Mesenchymal stem cell (in vitro differentiated cells and primary cell): ENCODE data around the gene SERBP1.

Source experiments
- DNase-seq: peaks from one replicate; pipeline ENCODE4 v3.0.0-alpha.2; 2013
- H2AFZ ChIP-seq: one replicate; pipeline ENCODE4 v1.6.1; 2013; ENCODE audit warnings: low read depth, mild to moderate bottlenecking, control low read depth, inconsistent platforms, low read length, moderate library complexity
- H2AK5ac ChIP-seq: 2 replicates; pipeline ENCODE4 v1.6.1; 2013; ENCODE audit warnings: low read length, moderate library complexity, mild to moderate bottlenecking, inconsistent platforms; ENCODE audit not compliant: severe bottlenecking
- H2BK120ac ChIP-seq: one replicate; pipeline ENCODE4 v1.6.1; 2013; ENCODE audit warnings: low read depth, mild to moderate bottlenecking, inconsistent platforms, low read length, moderate library complexity
- H2BK12ac ChIP-seq, 2 experiments: one replicate each; pipeline ENCODE4 v1.6.1; 2013; ENCODE audit warnings: inconsistent platforms in 2 of 2, low read length in 2 of 2, mild to moderate bottlenecking in 2 of 2, moderate library complexity in 2 of 2, control low read depth in 1 of 2
- H2BK15ac ChIP-seq: one replicate; pipeline ENCODE4 v1.6.1; 2013; ENCODE audit warnings: mild to moderate bottlenecking, low read depth, inconsistent platforms; ENCODE audit not compliant: poor library complexity, severe bottlenecking
- H2BK5ac ChIP-seq: 2 replicates; pipeline ENCODE4 v1.6.1; 2013; ENCODE audit warnings: low read depth, mild to moderate bottlenecking, low read length, control low read depth, inconsistent platforms; ENCODE audit not compliant: poor library complexity, severe bottlenecking
- H3K14ac ChIP-seq, 2 experiments: one replicate each; pipeline ENCODE4 v1.6.1; 2013; ENCODE audit warnings: inconsistent platforms in 2 of 2, low read length in 2 of 2, control low read depth in 1 of 2, mild to moderate bottlenecking in 1 of 2, moderate library complexity in 1 of 2
- H3K18ac ChIP-seq, 2 experiments: one replicate each; pipeline ENCODE4 v1.6.1; 2013; ENCODE audit warnings: inconsistent platforms in 2 of 2, low read length in 2 of 2, control low read depth in 1 of 2, low read depth in 1 of 2, mild to moderate bottlenecking in 1 of 2
- H3K23ac ChIP-seq, 2 experiments: one replicate each; pipeline ENCODE4 v1.6.1; 2013; ENCODE audit warnings: inconsistent platforms in 2 of 2, low read length in 2 of 2, mild to moderate bottlenecking in 2 of 2, moderate library complexity in 2 of 2, control low read depth in 1 of 2
- H3K27ac ChIP-seq: 2 replicates; pipeline ENCODE4 v1.5.1; 2013; ENCODE audit warnings: mild to moderate bottlenecking, moderate library complexity, low read length, control low read depth, inconsistent platforms; ENCODE audit not compliant: poor library complexity, severe bottlenecking
- H3K27me3 ChIP-seq, 2 experiments: 2 replicates each; pipeline versions ENCODE4 v1.6.1 to v1.7.0; 2013; ENCODE audit warnings: low read length in 2 of 2, mild to moderate bottlenecking in 2 of 2, moderate library complexity in 2 of 2, control low read depth in 1 of 2, inconsistent platforms in 1 of 2; ENCODE audit not compliant: control insufficient read depth in 1 of 2, insufficient read depth in 1 of 2
- H3K36me3 ChIP-seq, 2 experiments: 2 replicates each; pipeline versions ENCODE4 v1.6.1 to v1.7.0; 2013; ENCODE audit warnings: low read length in 2 of 2, control low read depth in 1 of 2, inconsistent platforms in 1 of 2, low read depth in 1 of 2, mild to moderate bottlenecking in 1 of 2; ENCODE audit not compliant: insufficient read depth in 2 of 2, control insufficient read depth in 1 of 2
- H3K4ac ChIP-seq, 2 experiments: one replicate each; pipeline ENCODE4 v1.6.1; 2013; ENCODE audit warnings: inconsistent platforms in 2 of 2, low read length in 2 of 2, mild to moderate bottlenecking in 2 of 2, moderate library complexity in 2 of 2, control low read depth in 1 of 2, low read depth in 1 of 2
- H3K4me1 ChIP-seq: 2 replicates; pipeline ENCODE4 v1.6.1; 2013; ENCODE audit warnings: low read depth, low read length, control low read depth; ENCODE audit not compliant: control insufficient read depth, insufficient read depth
- H3K4me2 ChIP-seq: 2 replicates; pipeline ENCODE4 v1.6.1; 2013; ENCODE audit warnings: low read length, mild to moderate bottlenecking, inconsistent platforms; ENCODE audit not compliant: poor library complexity, severe bottlenecking
- H3K4me3 ChIP-seq, 2 experiments: 2 replicates each; pipeline versions ENCODE4 v1.5.1 to v1.7.0; 2013; ENCODE audit warnings: low read length in 2 of 2, mild to moderate bottlenecking in 2 of 2, control low read depth in 1 of 2, low read depth in 1 of 2; ENCODE audit not compliant: insufficient read depth in 1 of 2
- H3K79me1 ChIP-seq: replicated peaks from 2 replicates; pipeline ENCODE4 v1.6.1; 2013; ENCODE audit warnings: mild to moderate bottlenecking, control low read depth, low read length, inconsistent platforms; ENCODE audit not compliant: poor library complexity, severe bottlenecking
- H3K9ac ChIP-seq: 2 replicates; pipeline ENCODE4 v1.7.0; 2013; ENCODE audit warnings: mild to moderate bottlenecking, low read length, moderate library complexity
- H3K9me3 ChIP-seq: 2 replicates; pipeline ENCODE4 v1.7.0; 2013; ENCODE audit warnings: mild to moderate bottlenecking, low read length; ENCODE audit not compliant: control insufficient read depth
- H4K8ac ChIP-seq: one replicate; pipeline ENCODE4 v1.6.1; 2013; ENCODE audit warnings: inconsistent platforms, mild to moderate bottlenecking, low read length, moderate library complexity
- H4K91ac ChIP-seq: one replicate; pipeline ENCODE4 v1.6.1; 2013; ENCODE audit warnings: mild to moderate bottlenecking, low read length, inconsistent platforms
- WGBS: methylation state at CpG from one replicate; pipeline ENCODE4 v1.1.7; 2013; ENCODE audit warnings: mixed read lengths; 5-methylcytosine and 5-hydroxymethylcytosine counted together
- small RNA-seq: library from polyadenylated mRNA; stranded (forward); fragments of <200 nt; extraction: miRNeasy Mini kit (QIAGEN cat#:217004); gene quantifications from one replicate; pipeline ENCODE3, GENCODE V24; 2013; ENCODE audit warnings: low read depth

SERBP1 gene

GRCh38 chr1:67359592-67359991 is 70.6 kb downstream of the SERBP1 start:
- DNase-seq = no peak
- H2BK5ac ChIP-seq = no peak overlapping the region
- WGBS = 91% methylated on average over 1 of the region's 1 CpG

More at GRCh38 chr1:67359592-67359991, 70.6 kb downstream of the SERBP1 start:
- no peak overlapping the region for H3K23ac ChIP-seq
- no peak overlapping the region for H3K4ac ChIP-seq
- H3K9ac ChIP-seq = no peak overlapping the region
- no peak overlapping the region for H3K18ac ChIP-seq
- H3K36me3 ChIP-seq = no peaks in the 10 kb centered on the region
- no peak overlapping the region for H4K8ac ChIP-seq
- no peak overlapping the region for H3K27ac ChIP-seq
- no peak overlapping the region for H2BK120ac ChIP-seq
- no peaks in the 10 kb centered on the region for H3K9me3 ChIP-seq
- H3K4me1 ChIP-seq = no peaks in the 10 kb centered on the region
- no peak overlapping the region for H3K14ac ChIP-seq
- H3K27me3 ChIP-seq = no peaks in the 10 kb centered on the region
- H2AFZ ChIP-seq = no peak overlapping the region
- H3K4me2 ChIP-seq = no peak overlapping the region
- no peak overlapping the region for H2BK12ac ChIP-seq
- H2AK5ac ChIP-seq = no peak overlapping the region
- H2BK15ac ChIP-seq = no peak overlapping the region
- H4K91ac ChIP-seq = no peak overlapping the region
- H3K79me1 ChIP-seq = no peaks in the 10 kb centered on the region
- no peak overlapping the region for H3K4me3 ChIP-seq

Small RNA genes lying within 50 kb of the gene (small RNA-seq; reads per million reads assigned to genes)
- gene RNU6-387P = 1.2 reads per million
